HUES48 (cell line): ENCODE measurements around the gene TMEM219.

Experiments
- H3K27ac ChIP-seq: one replicate; pipeline ENCODE4 v1.7.0; 2013; ENCODE audit warnings: low read depth, low read length, inconsistent platforms
- H3K27me3 ChIP-seq: 2 replicates; pipeline ENCODE4 v1.6.1; 2013; ENCODE audit warnings: mild to moderate bottlenecking, low read length; ENCODE audit not compliant: control insufficient read depth, insufficient read depth
- H3K36me3 ChIP-seq: 2 replicates; pipeline ENCODE4 v1.6.1; 2013; ENCODE audit warnings: low read length; ENCODE audit not compliant: control insufficient read depth, insufficient read depth
- H3K4me1 ChIP-seq: 2 replicates; pipeline ENCODE4 v1.6.1; 2013; ENCODE audit warnings: mild to moderate bottlenecking, low read length; ENCODE audit not compliant: control insufficient read depth, insufficient read depth
- H3K4me3 ChIP-seq: 2 replicates; pipeline ENCODE4 v1.5.1; 2013; ENCODE audit warnings: mild to moderate bottlenecking, low read depth, low read length
- H3K9ac ChIP-seq: 2 replicates; pipeline ENCODE4 v1.6.1; 2013; ENCODE audit warnings: mild to moderate bottlenecking, low read depth, low read length, moderate library complexity
- H3K9me3 ChIP-seq: 2 replicates; pipeline ENCODE4 v1.6.1; 2013; ENCODE audit warnings: low read length; ENCODE audit not compliant: control insufficient read depth, insufficient read depth

The TMEM219 gene

DNA sequence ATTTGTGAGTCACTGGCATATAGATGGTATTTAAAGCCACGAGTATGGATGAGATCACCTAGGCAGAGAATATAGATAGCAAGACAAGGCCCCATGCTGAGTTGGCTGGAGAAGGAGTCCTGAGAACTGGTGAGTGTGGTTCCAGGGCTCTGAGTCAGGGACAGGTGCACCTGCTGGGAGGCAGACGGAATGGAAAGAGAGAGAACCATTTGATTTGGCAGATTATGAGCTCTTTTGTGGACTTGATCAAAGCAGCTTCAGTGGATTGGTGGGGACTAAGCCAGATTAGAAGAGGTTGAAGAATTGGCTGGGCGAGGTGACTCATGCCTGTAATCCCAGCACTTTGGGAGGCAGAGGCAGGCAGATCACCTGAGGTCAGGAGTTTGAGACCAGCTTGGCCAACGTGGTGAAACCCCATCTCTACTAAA, 56.9 kb downstream of the TMEM219 start:
- Histone ChIP-seq H3K4me3 (no peak overlapping the region), H3K36me3 (no peaks in the 10 kb centered on the region), H3K9ac (no peak overlapping the region), H3K27me3 (no peaks in the 10 kb centered on the region), H3K4me1 (no peaks in the 10 kb centered on the region), H3K9me3 (no peaks in the 10 kb centered on the region), H3K27ac (no peak overlapping the region)
